ENCODE measurements around the gene C2CD4C. TPM values are rescaled to one million over a fixed set of nuclear protein-coding genes. Genes with fewer than 3 reads are reported as not detected.
"Not testable (repeated sequence)": the region's sequence is repeated elsewhere in the genome, so short reads cannot be mapped to it uniquely, and the experiment has no call there.

Gene C2CD4C
- total and polyA plus RNA-seq, 2 donors from 2014 or later: 0.99 to 1.9 TPM

DNA sequence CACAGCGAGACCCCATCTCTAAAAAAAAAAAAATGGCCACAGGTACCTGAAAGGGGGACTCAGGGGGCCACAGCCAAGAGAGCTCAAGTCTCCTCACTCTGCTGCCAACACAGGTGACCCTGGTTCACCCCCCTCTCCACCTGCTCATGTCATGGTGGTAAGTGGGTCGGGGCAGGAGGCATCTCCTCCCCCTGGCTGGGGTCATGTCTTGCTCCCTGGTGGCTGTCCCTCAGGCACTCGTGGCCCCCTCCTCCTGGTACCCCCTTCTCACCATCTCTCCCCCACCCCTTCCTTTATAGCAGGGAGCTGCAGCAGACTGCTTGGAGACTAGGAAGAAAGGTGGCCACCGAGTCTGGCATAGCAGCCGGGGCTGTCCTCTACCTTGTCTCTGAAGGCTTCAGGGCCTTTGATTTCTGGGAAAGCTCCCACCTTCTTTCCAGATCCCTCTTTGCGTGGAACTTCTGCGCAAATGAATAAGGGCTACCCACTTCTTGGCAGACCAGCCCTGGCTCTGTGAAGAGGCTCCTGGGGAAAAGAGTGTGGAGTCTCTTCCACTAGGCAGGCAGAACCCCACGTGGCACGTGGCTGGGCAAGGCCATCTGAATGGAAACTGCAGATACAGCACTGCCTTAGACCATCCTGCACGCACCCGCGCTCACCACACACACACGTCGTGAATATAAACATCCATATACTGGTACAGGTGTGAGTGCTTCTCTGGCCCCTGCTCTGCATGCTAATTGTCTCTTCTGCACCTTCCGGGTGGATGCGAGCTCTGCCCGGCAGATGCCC, 44.3 kb downstream of the C2CD4C start:
- H3K27ac ChIP-seq (ENCODE audit: low read depth in 2 of 2, low read length in 2 of 2): no peak overlapping the region
- no peak overlapping the region for H3K4me3 ChIP-seq (ENCODE audit: low read length in 3 of 3)
- no peak overlapping the region for H3K9ac ChIP-seq (ENCODE audit: low read length in 3 of 3)
- H3K4me1 ChIP-seq (ENCODE audit: control insufficient read depth in 2 of 3, insufficient read depth in 2 of 3, low read depth in 1 of 3, low read length in 3 of 3): no peaks in the 10 kb centered on the region
- intact Hi-C loops (cut with DNase I): no loop called here
- DNase-seq: no peak
- no peak for FAIRE-seq
- H3K9me3 ChIP-seq (ENCODE audit: control insufficient read depth in 2 of 3, insufficient read depth in 1 of 3, low read length in 3 of 3): no peaks in the 10 kb centered on the region
- no peaks in the 10 kb centered on the region for H3K27me3 ChIP-seq (ENCODE audit: control insufficient read depth, insufficient read depth, low read length)
- TF ChIP-seq, protein P1, sequence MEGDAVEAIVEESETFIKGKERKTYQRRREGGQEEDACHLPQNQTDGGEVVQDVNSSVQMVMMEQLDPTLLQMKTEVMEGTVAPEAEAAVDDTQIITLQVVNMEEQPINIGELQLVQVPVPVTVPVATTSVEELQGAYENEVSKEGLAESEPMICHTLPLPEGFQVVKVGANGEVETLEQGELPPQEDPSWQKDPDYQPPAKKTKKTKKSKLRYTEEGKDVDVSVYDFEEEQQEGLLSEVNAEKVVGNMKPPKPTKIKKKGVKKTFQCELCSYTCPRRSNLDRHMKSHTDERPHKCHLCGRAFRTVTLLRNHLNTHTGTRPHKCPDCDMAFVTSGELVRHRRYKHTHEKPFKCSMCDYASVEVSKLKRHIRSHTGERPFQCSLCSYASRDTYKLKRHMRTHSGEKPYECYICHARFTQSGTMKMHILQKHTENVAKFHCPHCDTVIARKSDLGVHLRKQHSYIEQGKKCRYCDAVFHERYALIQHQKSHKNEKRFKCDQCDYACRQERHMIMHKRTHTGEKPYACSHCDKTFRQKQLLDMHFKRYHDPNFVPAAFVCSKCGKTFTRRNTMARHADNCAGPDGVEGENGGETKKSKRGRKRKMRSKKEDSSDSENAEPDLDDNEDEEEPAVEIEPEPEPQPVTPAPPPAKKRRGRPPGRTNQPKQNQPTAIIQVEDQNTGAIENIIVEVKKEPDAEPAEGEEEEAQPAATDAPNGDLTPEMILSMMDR (IDR thresholded peaks at IDR 0.05; ENCODE audit: borderline replicate concordance, extremely low read depth, insufficient read depth): no peak
- no peaks in the 10 kb centered on the region for H3K36me3 ChIP-seq (ENCODE audit: control insufficient read depth in 2 of 3, insufficient read depth in 3 of 3, low read length in 3 of 3)

DNA sequence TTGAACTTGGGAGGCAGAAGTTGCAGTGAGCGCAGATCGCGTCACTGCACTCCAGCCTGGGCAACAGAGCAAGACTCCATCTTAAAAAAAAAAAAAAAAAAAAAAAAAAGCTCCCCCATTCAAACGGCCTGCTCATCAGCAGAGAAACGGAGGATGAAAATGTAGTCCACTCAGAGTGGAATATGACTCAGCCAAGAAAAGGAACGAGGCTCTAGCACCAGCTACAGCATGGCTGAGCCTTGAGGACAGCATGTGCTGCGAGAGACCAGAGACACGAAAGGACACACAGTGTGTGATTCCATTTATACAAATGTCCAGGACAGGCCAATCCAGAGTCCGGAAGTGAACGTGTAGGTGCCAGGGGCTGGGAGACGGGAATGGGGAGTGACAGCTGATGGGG, 46.3 kb downstream of the C2CD4C start:
- H3K9me3 ChIP-seq (ENCODE audit: control insufficient read depth in 2 of 3, insufficient read depth in 1 of 3, low read length in 3 of 3): no peaks in the 10 kb centered on the region
- H3K9ac ChIP-seq (ENCODE audit: low read length in 3 of 3): no peak overlapping the region
- TF ChIP-seq, protein P1 (IDR thresholded peaks at IDR 0.05; ENCODE audit: borderline replicate concordance, extremely low read depth, insufficient read depth): no peak
- intact Hi-C loops (cut with DNase I): no loop called here
- no peaks in the 10 kb centered on the region for H3K36me3 ChIP-seq (ENCODE audit: control insufficient read depth in 2 of 3, insufficient read depth in 3 of 3, low read length in 3 of 3)
- DNase-seq (no peak), FAIRE-seq (no peak)
- no peak overlapping the region for H3K27ac ChIP-seq (ENCODE audit: low read depth in 2 of 2, low read length in 2 of 2)
- no peak overlapping the region for H3K4me3 ChIP-seq (ENCODE audit: low read length in 3 of 3)
- no peaks in the 10 kb centered on the region for H3K4me1 ChIP-seq (ENCODE audit: control insufficient read depth in 2 of 3, insufficient read depth in 2 of 3, low read depth in 1 of 3, low read length in 3 of 3)
- no peaks in the 10 kb centered on the region for H3K27me3 ChIP-seq (ENCODE audit: control insufficient read depth, insufficient read depth, low read length)

DNA sequence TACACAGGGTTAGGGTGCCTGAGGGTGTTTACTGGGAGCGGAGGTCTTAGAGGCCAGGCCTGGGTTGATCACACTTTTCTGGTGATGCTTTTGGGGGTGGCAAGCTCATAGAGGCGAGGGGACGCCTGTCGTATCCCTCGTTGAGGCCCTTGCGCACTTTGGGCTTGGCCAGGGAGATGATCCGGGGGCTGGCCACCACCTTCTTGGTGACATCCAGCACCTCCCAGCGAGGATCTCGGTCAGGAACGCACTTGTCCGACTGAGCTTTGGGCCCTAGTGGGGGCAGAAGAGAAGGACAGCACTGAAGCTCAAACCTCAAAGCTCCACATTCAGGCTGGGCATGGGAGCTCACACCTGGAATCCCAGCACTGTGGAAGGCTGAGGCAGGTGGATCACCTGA, 46.8 kb downstream of the C2CD4C start:
- Histone ChIP-seq H3K27ac (ENCODE audit: low read depth in 2 of 2, low read length in 2 of 2) (no peak overlapping the region), H3K27me3 (ENCODE audit: control insufficient read depth, insufficient read depth, low read length) (no peaks in the 10 kb centered on the region), H3K4me3 (ENCODE audit: low read length in 3 of 3) (no peak overlapping the region), H3K36me3 (ENCODE audit: control insufficient read depth in 2 of 3, insufficient read depth in 3 of 3, low read length in 3 of 3) (no peaks in the 10 kb centered on the region), H3K9me3 (ENCODE audit: control insufficient read depth in 2 of 3, insufficient read depth in 1 of 3, low read length in 3 of 3) (no peaks in the 10 kb centered on the region), H3K9ac (ENCODE audit: low read length in 3 of 3) (no peak overlapping the region), H3K4me1 (ENCODE audit: control insufficient read depth in 2 of 3, insufficient read depth in 2 of 3, low read depth in 1 of 3, low read length in 3 of 3) (no peaks in the 10 kb centered on the region)
- DNase-seq: no peak
- intact Hi-C loops (cut with DNase I): no loop called here
- no peak for FAIRE-seq
- TF ChIP-seq, protein P1 (IDR thresholded peaks at IDR 0.05; ENCODE audit: borderline replicate concordance, extremely low read depth, insufficient read depth): no peak

- intact Hi-C loops (cut with DNase I): no loop called here
- TF ChIP-seq, protein P1 (IDR thresholded peaks at IDR 0.05; ENCODE audit: borderline replicate concordance, extremely low read depth, insufficient read depth): no peak
These were observed 49.4 kb downstream of the C2CD4C start for GRCh38 chr19:359653-359925.

DNA sequence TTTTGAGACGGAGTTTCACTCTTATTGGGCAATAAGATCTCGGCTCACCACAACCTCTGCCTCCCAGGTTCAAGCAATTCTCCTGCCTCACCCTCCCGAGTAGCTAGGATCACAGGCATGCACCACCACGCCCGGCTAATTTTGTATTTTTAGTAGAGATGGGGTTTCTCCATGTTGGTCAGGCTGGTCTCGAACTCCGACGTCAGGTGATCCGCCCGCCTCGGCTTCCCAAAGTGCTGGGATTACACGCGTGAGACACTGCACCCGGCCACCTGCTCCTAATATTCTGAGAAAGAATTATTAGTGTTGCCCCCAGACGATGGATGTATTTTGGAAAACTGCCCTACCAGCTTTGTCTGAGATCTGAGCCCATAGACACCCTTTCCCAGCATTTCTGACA, 53.4 kb downstream of the C2CD4C start:
- H3K9ac ChIP-seq (ENCODE audit: low read length in 3 of 3); H3K27me3 ChIP-seq (ENCODE audit: control insufficient read depth, insufficient read depth, low read length); H3K4me1 ChIP-seq (ENCODE audit: control insufficient read depth in 2 of 3, insufficient read depth in 2 of 3, low read depth in 1 of 3, low read length in 3 of 3); H3K4me3 ChIP-seq (ENCODE audit: low read length in 3 of 3); intact Hi-C loops (cut with DNase I); H3K9me3 ChIP-seq (ENCODE audit: control insufficient read depth in 2 of 3, insufficient read depth in 1 of 3, low read length in 3 of 3); FAIRE-seq; H3K27ac ChIP-seq (ENCODE audit: low read depth in 2 of 2, low read length in 2 of 2); DNase-seq; H3K36me3 ChIP-seq (ENCODE audit: control insufficient read depth in 2 of 3, insufficient read depth in 3 of 3, low read length in 3 of 3): not testable (repeated sequence)

More at GRCh38 chr19:359653-359925, 49.4 kb downstream of the C2CD4C start:
- Histone ChIP-seq H3K4me3 (ENCODE audit: low read length in 3 of 3) (no peak overlapping the region), H3K4me1 (ENCODE audit: control insufficient read depth in 2 of 3, insufficient read depth in 2 of 3, low read depth in 1 of 3, low read length in 3 of 3) (no peaks in the 10 kb centered on the region), H3K9ac (ENCODE audit: low read length in 3 of 3) (no peak overlapping the region), H3K27me3 (ENCODE audit: control insufficient read depth, insufficient read depth, low read length) (no peaks in the 10 kb centered on the region), H3K36me3 (ENCODE audit: control insufficient read depth in 2 of 3, insufficient read depth in 3 of 3, low read length in 3 of 3) (no peaks in the 10 kb centered on the region), H3K9me3 (ENCODE audit: control insufficient read depth in 2 of 3, insufficient read depth in 1 of 3, low read length in 3 of 3) (no peaks in the 10 kb centered on the region), H3K27ac (ENCODE audit: low read depth in 2 of 2, low read length in 2 of 2) (no peak overlapping the region)
- DNase-seq (no peak), FAIRE-seq (no peak)

Measured in kidney (tissue), 14 donors.